HEK293 (cell line): Measurements from ENCODE around the gene DNAJB2.

Experiments used
- FEZF1 ChIP-seq: fragments of 450-650 bp; formaldehyde crosslinking; IDR thresholded peaks from 2 replicates; pipeline ENCODE4 v1.5.1; 2016; ENCODE audit warnings: missing biosample characterization, missing genetic modification characterization
- KLF9 ChIP-seq: fragments of 450-650 bp; formaldehyde crosslinking; IDR thresholded peaks from 2 replicates; pipeline ENCODE4 v1.5.1; 2016; ENCODE audit warnings: missing biosample characterization, missing genetic modification characterization, low read depth
- REST ChIP-seq: fragments of 450-650 bp; formaldehyde crosslinking; IDR thresholded peaks from 2 replicates; pipeline ENCODE4 v1.5.1; 2016; ENCODE audit warnings: missing biosample characterization, missing genetic modification characterization
- ZBTB7A ChIP-seq: fragments of 450-650 bp; formaldehyde crosslinking; IDR thresholded peaks from 2 replicates; pipeline ENCODE4 v1.5.1; 2016; ENCODE audit warnings: low read depth, missing biosample characterization, missing genetic modification characterization
- ZNF274 ChIP-seq, 2 experiments: fragments of 200-500 bp in 1 of 2; fragments of 450-650 bp in 1 of 2; sonication (Bioruptor generic) in 1 of 2; formaldehyde crosslinking in 1 of 2; IDR thresholded peaks; 2 replicates each; pipeline versions ENCODE4 v1.5.1 to v1.6.1; 2014 to 2016; ENCODE audit warnings: borderline replicate concordance in 1 of 2, inconsistent platforms in 1 of 2, low read length in 1 of 2, missing biosample characterization in 1 of 2, missing genetic modification characterization in 1 of 2
- ZNF501 ChIP-seq: fragments of 450-650 bp; formaldehyde crosslinking; IDR thresholded peaks from 2 replicates; pipeline ENCODE4 v1.5.1; 2016; ENCODE audit warnings: missing biosample characterization, missing genetic modification characterization
- ZSCAN30 ChIP-seq: fragments of 450-650 bp; IDR thresholded peaks from 2 replicates; pipeline ENCODE4 v1.5.1; 2018; ENCODE audit warnings: missing biosample characterization, mild to moderate bottlenecking, missing genetic modification characterization, moderate library complexity

DNA sequence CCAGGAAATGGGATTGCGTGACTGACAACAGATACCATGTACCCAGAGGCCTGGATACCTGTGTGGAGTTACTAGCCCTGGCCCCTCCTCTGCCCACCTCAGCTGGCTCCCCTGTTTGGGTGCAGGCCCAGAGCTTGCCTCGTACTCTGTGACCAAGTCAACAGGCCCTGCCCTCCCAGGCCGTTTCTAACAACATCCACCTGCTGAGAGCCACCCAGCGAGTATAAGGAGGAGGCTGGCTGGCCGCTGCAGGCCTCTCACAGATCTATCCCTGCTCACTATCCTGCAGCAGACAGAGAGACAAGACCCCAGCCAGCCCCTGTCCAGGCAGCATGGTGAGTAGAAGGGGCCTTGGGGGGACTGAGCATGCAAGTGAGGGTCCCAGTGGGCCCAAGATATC lies 12.9 kb upstream of the DNAJB2 start:
- TF ChIP-seq ZSCAN30 (tag by site-specific recombination) (no peak), REST (no peak), FEZF1 (no peak), ZNF274 (IDR thresholded peaks at IDR 0.05; ENCODE audit: low read length) (no peak), ZNF274 (tag by site-specific recombination; IDR thresholded peaks at IDR 0.05; ENCODE audit: borderline replicate concordance) (no peak), KLF9 (no peak), ZBTB7A (tag by site-specific recombination) (no peak), ZNF501 (tag by site-specific recombination) (no peak)
